Skeletal muscle tissue (tissue), 4 donors: Measurements from ENCODE around the gene ADCY7. TPM values are rescaled to one million over a fixed set of nuclear protein-coding genes. Genes with fewer than 3 reads are reported as not detected.

ENCODE experiments used
- H3K27ac ChIP-seq: one replicate; pipeline ENCODE4 v1.7.0; 2013; ENCODE audit warnings: mild to moderate bottlenecking, low read depth, low read length, inconsistent platforms
- H3K27me3 ChIP-seq, 3 donors: one replicate each; pipeline ENCODE4 v1.7.0; 2013; ENCODE audit warnings: low read length in 3 of 3; ENCODE audit not compliant: control insufficient read depth in 3 of 3, insufficient read depth in 3 of 3
- H3K36me3 ChIP-seq, 3 donors: one replicate each; pipeline ENCODE4 v1.7.0; 2013; ENCODE audit warnings: low read length in 3 of 3; ENCODE audit not compliant: control insufficient read depth in 3 of 3, insufficient read depth in 3 of 3
- H3K4me1 ChIP-seq, 3 donors: one replicate each; pipeline ENCODE4 v1.7.0; 2013; ENCODE audit warnings: low read length in 3 of 3, mild to moderate bottlenecking in 3 of 3; ENCODE audit not compliant: control insufficient read depth in 3 of 3, insufficient read depth in 3 of 3
- H3K4me3 ChIP-seq, 3 donors: one replicate each; pipeline ENCODE4 v1.7.0; 2013; ENCODE audit warnings: low read length in 3 of 3
- H3K9ac ChIP-seq, 3 donors: one replicate each; pipeline ENCODE4 v1.7.0; 2013; ENCODE audit warnings: low read length in 3 of 3, mild to moderate bottlenecking in 3 of 3, moderate library complexity in 2 of 3, low read depth in 1 of 3
- H3K9me3 ChIP-seq, 3 donors: one replicate each; pipeline ENCODE4 v1.7.0; 2013; ENCODE audit warnings: low read length in 3 of 3; ENCODE audit not compliant: control insufficient read depth in 3 of 3
- total RNA-seq: library from RNA; depleted of rRNA; stranded (reverse); fragments of >200 nt; gene quantifications from one replicate; pipeline ENCODE4 v1.2.3, GENCODE V29; 2014
- donor health status: Osteomylitis.

ADCY7 gene
- total RNA-seq, 1 donor from 2014 or later, result 9.4 TPM

- Histone ChIP-seq H3K36me3 (peaks cover 0 to 3% (median 0%) of the 10 kb centered on the region in 3 donors), H3K4me3 (no peak overlapping the region), H3K27ac (no peak overlapping the region), H3K9me3 (no peaks in the 10 kb centered on the region), H3K4me1 (no peaks in the 10 kb centered on the region), H3K27me3 (peaks cover 0 to 9% (median 2%) of the 10 kb centered on the region in 3 donors), H3K9ac (no peak overlapping the region)
These were observed 36.2 kb downstream of the ADCY7 start for GRCh38 chr16:50302472-50303005.

- H3K27me3 ChIP-seq, result peaks cover 0 to 9% (median 2%) of the 10 kb centered on the region in 3 donors
- H3K27ac ChIP-seq, result no peak overlapping the region
- peaks cover 0 to 3% (median 0%) of the 10 kb centered on the region in 3 donors for H3K36me3 ChIP-seq
- no peaks in the 10 kb centered on the region for H3K9me3 ChIP-seq
- H3K9ac ChIP-seq, result no peak overlapping the region
- H3K4me1 ChIP-seq, result no peaks in the 10 kb centered on the region
- H3K4me3 ChIP-seq, result no peak overlapping the region
These were observed 36.8 kb downstream of the ADCY7 start for GRCh38 chr16:50303041-50303604.

GRCh38 chr16:50303605-50304466 lies 37.5 kb downstream of the ADCY7 start:
- H3K4me1 ChIP-seq, result no peaks in the 10 kb centered on the region
- H3K27me3 ChIP-seq, result peaks cover 0 to 9% (median 2%) of the 10 kb centered on the region in 3 donors
- H3K36me3 ChIP-seq, result peaks cover 0 to 3% (median 0%) of the 10 kb centered on the region in 3 donors
- H3K9me3 ChIP-seq, result no peaks in the 10 kb centered on the region
- H3K4me3 ChIP-seq, result no peak overlapping the region
- no peak overlapping the region for H3K9ac ChIP-seq
- no peak overlapping the region for H3K27ac ChIP-seq

GRCh38 chr16:50304467-50305440 lies 38.4 kb downstream of the ADCY7 start:
- H3K27ac ChIP-seq, result no peak overlapping the region
- no peak overlapping the region for H3K9ac ChIP-seq
- no peaks in the 10 kb centered on the region for H3K9me3 ChIP-seq
- no peak overlapping the region for H3K4me3 ChIP-seq
- H3K36me3 ChIP-seq, result no peaks in the 10 kb centered on the region
- peaks cover 0 to 9% (median 2%) of the 10 kb centered on the region in 3 donors for H3K27me3 ChIP-seq
- H3K4me1 ChIP-seq, result peaks cover 0 to 5% (median 3%) of the 10 kb centered on the region in 3 donors

- Histone ChIP-seq H3K9me3 (no peaks in the 10 kb centered on the region), H3K4me3 (no peak overlapping the region), H3K27me3 (peaks cover 0 to 9% (median 2%) of the 10 kb centered on the region in 3 donors), H3K27ac (no peak overlapping the region), H3K4me1 (peaks cover 0 to 5% (median 5%) of the 10 kb centered on the region in 3 donors), H3K36me3 (no peaks in the 10 kb centered on the region), H3K9ac (no peak overlapping the region)
These were observed 39.2 kb downstream of the ADCY7 start for GRCh38 chr16:50305441-50306061.

GRCh38 chr16:50306287-50306686 lies 39.9 kb downstream of the ADCY7 start:
- H3K36me3 ChIP-seq, result no peaks in the 10 kb centered on the region
- H3K4me3 ChIP-seq, result no peak overlapping the region
- no peaks in the 10 kb centered on the region for H3K9me3 ChIP-seq
- H3K9ac ChIP-seq, result no peak overlapping the region
- peaks cover 0 to 9% (median 2%) of the 10 kb centered on the region in 3 donors for H3K27me3 ChIP-seq
- no peak overlapping the region for H3K27ac ChIP-seq
- H3K4me1 ChIP-seq, result peaks cover 0 to 5% (median 5%) of the 10 kb centered on the region in 3 donors

GRCh38 chr16:50308237-50308965 lies 42.0 kb downstream of the ADCY7 start:
- H3K9ac ChIP-seq, result no peak overlapping the region
- H3K36me3 ChIP-seq, result peaks cover 3 to 5% (median 4%) of the 10 kb centered on the region in 3 donors
- peaks cover 0 to 9% (median 2%) of the 10 kb centered on the region in 3 donors for H3K27me3 ChIP-seq
- no peak overlapping the region for H3K4me3 ChIP-seq
- H3K9me3 ChIP-seq, result no peaks in the 10 kb centered on the region
- peaks cover 0 to 6% (median 5%) of the 10 kb centered on the region in 3 donors for H3K4me1 ChIP-seq
- no peak overlapping the region for H3K27ac ChIP-seq

- no peak overlapping the region for H3K27ac ChIP-seq
- peaks cover 6 to 13% (median 10%) of the 10 kb centered on the region in 3 donors for H3K36me3 ChIP-seq
- H3K4me1 ChIP-seq, result peaks cover 0 to 11% (median 5%) of the 10 kb centered on the region in 3 donors
- no peaks in the 10 kb centered on the region for H3K9me3 ChIP-seq
- no peak overlapping the region for H3K9ac ChIP-seq
- no peak overlapping the region for H3K4me3 ChIP-seq
- H3K27me3 ChIP-seq, result peaks cover 0 to 4% (median 2%) of the 10 kb centered on the region in 3 donors
These were observed 42.8 kb downstream of the ADCY7 start for GRCh38 chr16:50309156-50309526.
